SK-N-SH (cell line): ENCODE results near the gene FAT1. TPM values are rescaled to one million over a fixed set of nuclear protein-coding genes. Genes with fewer than 3 reads are reported as not detected.

Source experiments
- CTCF ChIA-PET: fragments of 300-600, 350-600 bp; formaldehyde crosslinking; extraction: SDS; loops from one replicate; lab custom pipeline; 2021; lab: Yijun Ruan, JAX
- POLR2A ChIA-PET: fragments of 350-600 bp; sonication (Branson Sonifier 250); formaldehyde crosslinking; extraction: SDS; loops from one replicate; lab custom pipeline; 2020; ENCODE audit warnings: antibody characterized with exemption, inconsistent platforms; lab: Yijun Ruan, JAX
- DNase-seq: peaks from one replicate; pipeline ENCODE4 v3.0.0; 2012
- H2AFZ ChIP-seq: fragments of 200-600 bp; sonication (generic); 2 replicates; pipeline ENCODE4 v1.8.1; 2016; ENCODE audit warnings: antibody characterized with exemption, mild to moderate bottlenecking, low read depth
- H3F3A ChIP-seq: fragments of 200-600 bp; sonication (generic); replicated peaks from 2 replicates; pipeline ENCODE3; 2016; ENCODE audit warnings: antibody characterized with exemption, mild to moderate bottlenecking; ENCODE audit not compliant: insufficient read depth
- H3K27ac ChIP-seq, 2 experiments: fragments of 200-500 bp in 1 of 2; fragments of 200-600 bp in 1 of 2; sonication (Bioruptor generic) in 1 of 2; sonication (generic), shearing (Covaris generic) in 1 of 2; 2 replicates each; pipeline versions ENCODE4 v1.5.1 to v1.6.1; 2014 to 2016; ENCODE audit warnings: low read depth in 2 of 2, inconsistent platforms in 1 of 2, low read length in 1 of 2, mild to moderate bottlenecking in 1 of 2, mixed read lengths in 1 of 2
- H3K27me3 ChIP-seq: fragments of 200-600 bp; sonication (generic), shearing (Covaris generic); 2 replicates; pipeline ENCODE4 v1.6.1; 2016; ENCODE audit warnings: mixed run types; ENCODE audit not compliant: insufficient read depth
- H3K36me3 ChIP-seq, 2 experiments: fragments of 200-500 bp in 1 of 2; fragments of 200-600 bp in 1 of 2; sonication (Bioruptor generic) in 1 of 2; sonication (generic) in 1 of 2; replicated peaks in 1 of 2; 2 replicates each; pipeline versions ENCODE3 to v1.5.1; 2014 to 2016; ENCODE audit warnings: low read length in 1 of 2, mild to moderate bottlenecking in 1 of 2; ENCODE audit not compliant: insufficient read depth in 2 of 2, control insufficient read depth in 1 of 2
- H3K4me1 ChIP-seq, 2 experiments: fragments of 200-500 bp in 1 of 2; fragments of 200-600 bp in 1 of 2; sonication (Bioruptor generic) in 1 of 2; sonication (generic), shearing (Covaris generic) in 1 of 2; 2 replicates each; pipeline versions ENCODE4 v1.5.1 to v1.6.1; 2014 to 2016; ENCODE audit warnings: low read depth in 1 of 2, low read length in 1 of 2, mixed run types in 1 of 2; ENCODE audit not compliant: insufficient read depth in 2 of 2, control insufficient read depth in 1 of 2
- H3K4me2 ChIP-seq: fragments of 200-600 bp; sonication (generic), shearing (Covaris generic); 2 replicates; pipeline ENCODE4 v1.6.1; 2017; ENCODE audit warnings: mixed run types
- H3K4me3 ChIP-seq, 2 experiments: fragments of 200-500 bp in 1 of 2; fragments of 200-600 bp in 1 of 2; sonication (Bioruptor generic) in 1 of 2; sonication (generic), shearing (Covaris generic) in 1 of 2; 2 replicates each; pipeline versions ENCODE4 v1.5.1 to v1.8.1; 2014 to 2016; ENCODE audit warnings: low read depth in 2 of 2, inconsistent platforms in 1 of 2, low read length in 1 of 2, mild to moderate bottlenecking in 1 of 2, mixed read lengths in 1 of 2, moderate library complexity in 1 of 2
- H3K79me2 ChIP-seq: fragments of 200-600 bp; sonication (generic); 2 replicates; pipeline ENCODE4 v1.8.1; 2017; ENCODE audit warnings: mild to moderate bottlenecking; ENCODE audit not compliant: insufficient read depth
- H3K9ac ChIP-seq: fragments of 200-600 bp; sonication (generic); 2 replicates; pipeline ENCODE4 v1.6.1; 2017; ENCODE audit warnings: mixed run types
- H3K9me2 ChIP-seq: fragments of 200-600 bp; sonication (generic); 2 replicates; pipeline ENCODE4 v1.6.1; 2017; ENCODE audit warnings: mixed run types
- H3K9me3 ChIP-seq: fragments of 200-600 bp; sonication (generic); 2 replicates; pipeline ENCODE4 v1.6.1; 2017; ENCODE audit warnings: mixed run types, mild to moderate bottlenecking, moderate library complexity
- H4K20me1 ChIP-seq: fragments of 200-600 bp; sonication (generic); 2 replicates; pipeline ENCODE4 v1.6.1; 2017; ENCODE audit warnings: mild to moderate bottlenecking, mixed run types; ENCODE audit not compliant: insufficient read depth
- CTCF ChIP-seq: fragments of 200-600 bp; sonication (generic); IDR thresholded peaks from 2 replicates; pipeline ENCODE4 v1.6.1; 2017; ENCODE audit warnings: antibody characterized with exemption, mild to moderate bottlenecking, moderate library complexity
- ELF1 ChIP-seq: IDR thresholded peaks from 2 replicates; pipeline ENCODE4 v1.4.0; 2012
- EP300 ChIP-seq, 2 experiments: IDR thresholded peaks; 2 replicates each; pipeline versions ENCODE4 v1.4.0 to v1.6.1; 2012; ENCODE audit warnings: borderline replicate concordance in 1 of 2, low read depth in 1 of 2, low read length in 1 of 2
- FOSL2 ChIP-seq: IDR thresholded peaks from 2 replicates; pipeline ENCODE4 v1.4.0; 2012; ENCODE audit warnings: low read depth, mild to moderate bottlenecking, moderate library complexity, borderline replicate concordance
- FOXM1 ChIP-seq: IDR thresholded peaks from 2 replicates; pipeline ENCODE4 v1.4.0; 2012; ENCODE audit warnings: low read depth, mild to moderate bottlenecking
- GABPA ChIP-seq: IDR thresholded peaks from 2 replicates; pipeline ENCODE4 v1.4.0; 2012; ENCODE audit warnings: low read depth, mild to moderate bottlenecking
- GATA2 ChIP-seq: sonication (generic); formaldehyde crosslinking; IDR thresholded peaks from 2 replicates; pipeline ENCODE4 v1.5.0; 2020; ENCODE audit warnings: mild to moderate bottlenecking, missing genetic modification reagents
- MEF2A ChIP-seq: IDR thresholded peaks from 2 replicates; pipeline ENCODE4 v1.4.0; 2012; ENCODE audit warnings: low read depth, borderline replicate concordance
- NRF1 ChIP-seq: IDR thresholded peaks from 2 replicates; pipeline ENCODE4 v1.6.1; 2012; ENCODE audit warnings: low read depth, mild to moderate bottlenecking, low read length
- PBX3 ChIP-seq: IDR thresholded peaks from 2 replicates; pipeline ENCODE4; 2012
- RAD21 ChIP-seq: IDR thresholded peaks from 2 replicates; pipeline ENCODE4 v1.6.1; 2012; ENCODE audit warnings: mild to moderate bottlenecking, low read length
- RFX5 ChIP-seq: IDR thresholded peaks from 2 replicates; pipeline ENCODE4 v1.6.1; 2012; ENCODE audit warnings: mild to moderate bottlenecking, improper control_type of control experiment, low read length
- SIN3A ChIP-seq: IDR thresholded peaks from 2 replicates; pipeline ENCODE4 v1.6.1; 2012; ENCODE audit warnings: low read depth, mild to moderate bottlenecking, low read length, moderate library complexity, borderline replicate concordance
- TCF12 ChIP-seq: IDR thresholded peaks from 2 replicates; pipeline ENCODE4 v1.4.0; 2012
- USF2 ChIP-seq: fragments of 150-350 bp; IDR thresholded peaks from 2 replicates; pipeline ENCODE4 v1.6.1; 2017; ENCODE audit warnings: antibody characterized with exemption, low read length, low read depth, borderline replicate concordance
- YY1 ChIP-seq: IDR thresholded peaks from 2 replicates; pipeline ENCODE4 v1.4.0; 2012; ENCODE audit warnings: low read depth, mild to moderate bottlenecking
- ZBTB33 ChIP-seq: IDR thresholded peaks from 2 replicates; pipeline ENCODE4 v1.4.0; 2012; ENCODE audit warnings: low read depth, borderline replicate concordance
- WGBS: methylation state at CpG from one replicate; pipeline ENCODE4 v1.1.6; 2017; ENCODE audit warnings: low lambda C conversion rate; 5-methylcytosine and 5-hydroxymethylcytosine counted together
- polyA plus RNA-seq, 3 experiments: library from polyadenylated mRNA; depleted of rRNA; stranded (reverse); fragments of >200 nt; gene quantifications; 2 replicates each; pipeline ENCODE4 v1.2.3, GENCODE V29; 2012

FAT1 gene
- polyA plus RNA-seq, 1 of the 3 experiments (the other 2 are of a cell fraction): 41.3 TPM

- Histone ChIP-seq H3K36me3 (no peaks in the 10 kb centered on the region), H3K27ac (no peak overlapping the region), H3K9ac (no peak overlapping the region), H3K9me3 (peaks cover 13% of the 10 kb centered on the region; the same call in 1 of the 2 replicates), H3K4me3 (no peak overlapping the region), H3K9me2 (no peaks in the 10 kb centered on the region), H3K79me2 (peaks cover 92% of the 10 kb centered on the region), H3K4me2 (no peak overlapping the region), H2AFZ (no peak overlapping the region), H4K20me1 (peaks cover 11% of the 10 kb centered on the region; the same call in 1 of the 2 replicates), H3F3A (no peaks in the 10 kb centered on the region), H3K27me3 (peaks cover 9% of the 10 kb centered on the region; the same call in 1 of the 2 replicates), H3K4me1 (no peaks in the 10 kb centered on the region; a peak in 3 of 4 replicates)
- ChIA-PET CTCF (interaction anchor here (0.5 to 1.3 kb wide), 2 partner anchors 12 to 162 kb away, joined by 3 to 4 read pairs; no protein-coding TSS in a partner anchor), POLR2A (no interaction called here)
- WGBS: 41% methylated on average over 4 of the region's 4 CpGs
- peak; percentile 56 for TF ChIP-seq CTCF
- TF ChIP-seq NRF1: no peak
- TF ChIP-seq USF2: no peak
- no peak for TF ChIP-seq YY1
- TF ChIP-seq RAD21: peak; percentile 25; the same call in 1 of the 2 replicates
- DNase-seq: no peak
Measured at GRCh38 chr4:186719925-186720694, 3.5 kb downstream of the FAT1 start.

- H3F3A ChIP-seq: no peaks in the 10 kb centered on the region
- no peaks in the 10 kb centered on the region; a peak in 2 of 4 replicates for H3K4me1 ChIP-seq
- H4K20me1 ChIP-seq: peaks cover 18% of the 10 kb centered on the region
- 62% methylated on average over 4 of the region's 4 CpGs for WGBS
- DNase-seq: no peak
- H3K9me3 ChIP-seq: peaks cover 13% of the 10 kb centered on the region; the same call in 1 of the 2 replicates
- POLR2A ChIA-PET: no interaction called here
- H3K79me2 ChIP-seq: peaks cover 100% of the 10 kb centered on the region
- no peaks in the 10 kb centered on the region for H3K36me3 ChIP-seq
- CTCF ChIA-PET: no interaction called here
- no peaks in the 10 kb centered on the region for H3K27me3 ChIP-seq
- H3K4me2 ChIP-seq: no peak overlapping the region
- H2AFZ ChIP-seq: no peak overlapping the region
- no peak overlapping the region for H3K27ac ChIP-seq
- no peaks in the 10 kb centered on the region for H3K9me2 ChIP-seq
- H3K4me3 ChIP-seq: no peak overlapping the region
- no peak overlapping the region for H3K9ac ChIP-seq
- TF ChIP-seq FOXM1 (no peak), RAD21 (no peak), TCF12 (no peak), GABPA (no peak), ELF1 (no peak), PBX3 (no peak), ZBTB33 (no peak), RFX5 (no peak), SIN3A (no peak), USF2 (no peak), FOSL2 (no peak), MEF2A (no peak), CTCF (no peak), EP300 (IDR thresholded peaks at IDR 0.05; ENCODE audit: borderline replicate concordance in 1 of 2, low read depth in 1 of 2, low read length in 1 of 2) (no peak), GATA2 (no peak)
Measured at GRCh38 chr4:186717556-186717955, 6.1 kb downstream of the FAT1 start.
